IMR-90 (cell line): ENCODE measurements around the gene ARMC5. TPM values are rescaled to one million over a fixed set of nuclear protein-coding genes. Genes with fewer than 3 reads are reported as not detected.

Source experiments
- ATAC-seq: fragments of 200-7000 bp; cut with Tn5 transposase; 2 replicates; pipeline ENCODE4 v1.9.1; 2020; ENCODE audit warnings: low read depth, mild to moderate bottlenecking, moderate library complexity
- BruUV-seq: library from RNA; stranded (reverse); fragments of 400-500 nt; replicated peaks from 2 replicates; lab custom pipeline; 2021; lab: Mats Ljungman, UMichigan
- CTCF ChIA-PET: fragments of 300-600 bp; formaldehyde crosslinking; extraction: SDS; loops from one replicate; lab custom pipeline; 2021; ENCODE audit warnings: antibody characterized with exemption; lab: Yijun Ruan, JAX
- POLR2A ChIA-PET: fragments of 300-600 bp; sonication (Branson Sonifier 250); formaldehyde crosslinking; loops from one replicate; lab custom pipeline; 2022; ENCODE audit warnings: antibody characterized with exemption; ENCODE audit not compliant: unreplicated experiment; lab: Charles Lee
- DNase-seq: peaks from one replicate; pipeline ENCODE4 v3.0.0; 2013
- H2AFZ ChIP-seq: replicated peaks from 2 replicates; pipeline ENCODE3; 2013; ENCODE audit warnings: low read length, mild to moderate bottlenecking; ENCODE audit not compliant: poor library complexity
- H2AK5ac ChIP-seq: 2 replicates; pipeline ENCODE4 v1.6.1; 2013; ENCODE audit warnings: low read depth, low read length, inconsistent platforms
- H2AK9ac ChIP-seq: replicated peaks from 2 replicates; pipeline ENCODE3; 2013; ENCODE audit warnings: mild to moderate bottlenecking, low read depth, low read length, moderate library complexity; ENCODE audit not compliant: poor library complexity
- H2BK120ac ChIP-seq: 2 replicates; pipeline ENCODE4 v1.6.1; 2013; ENCODE audit warnings: low read depth, low read length, inconsistent platforms
- H2BK15ac ChIP-seq: 3 replicates; pipeline ENCODE4 v1.6.1; 2013; ENCODE audit warnings: low read depth, low read length, inconsistent platforms
- H2BK20ac ChIP-seq: 2 replicates; pipeline ENCODE4 v1.6.1; 2013; ENCODE audit warnings: low read depth, mild to moderate bottlenecking, inconsistent platforms, low read length, moderate library complexity
- H2BK5ac ChIP-seq: 2 replicates; pipeline ENCODE4 v1.6.1; 2013; ENCODE audit warnings: mild to moderate bottlenecking, low read depth, low read length, inconsistent platforms; ENCODE audit not compliant: poor library complexity, severe bottlenecking
- H3K14ac ChIP-seq: replicated peaks from 2 replicates; pipeline ENCODE4 v1.6.1; 2013; ENCODE audit warnings: low read depth, low read length, inconsistent platforms
- H3K18ac ChIP-seq: 2 replicates; pipeline ENCODE4 v1.6.1; 2013; ENCODE audit warnings: low read depth, low read length, control low read depth
- H3K23ac ChIP-seq: 2 replicates; pipeline ENCODE4 v1.6.1; 2013; ENCODE audit warnings: low read depth, low read length, inconsistent platforms
- H3K27ac ChIP-seq: 2 replicates; pipeline ENCODE4 v1.5.1; 2013; ENCODE audit warnings: mild to moderate bottlenecking, control low read depth, low read length; ENCODE audit not compliant: insufficient read depth
- H3K27me3 ChIP-seq: 2 replicates; pipeline ENCODE4 v1.6.1; 2013; ENCODE audit warnings: low read length; ENCODE audit not compliant: control insufficient read depth, insufficient read depth
- H3K36me3 ChIP-seq: 2 replicates; pipeline ENCODE4 v1.6.1; 2013; ENCODE audit warnings: low read length, mixed read lengths; ENCODE audit not compliant: control insufficient read depth, insufficient read depth
- H3K4ac ChIP-seq: 2 replicates; pipeline ENCODE4 v1.6.1; 2013; ENCODE audit warnings: low read depth, low read length, inconsistent platforms
- H3K4me1 ChIP-seq: 2 replicates; pipeline ENCODE4 v1.6.1; 2013; ENCODE audit warnings: low read length, mixed read lengths; ENCODE audit not compliant: control insufficient read depth, insufficient read depth
- H3K4me2 ChIP-seq: 2 replicates; pipeline ENCODE4 v1.6.1; 2013; ENCODE audit warnings: low read depth, mild to moderate bottlenecking, control low read depth, low read length, moderate library complexity
- H3K4me3 ChIP-seq: 2 replicates; pipeline ENCODE4 v1.5.1; 2013; ENCODE audit warnings: low read depth, mild to moderate bottlenecking, control low read depth, low read length, moderate library complexity; ENCODE audit not compliant: insufficient read depth
- H3K56ac ChIP-seq: 2 replicates; pipeline ENCODE4 v1.6.1; 2013; ENCODE audit warnings: low read length, inconsistent platforms; ENCODE audit not compliant: insufficient read depth; ENCODE audit errors: extremely low read depth
- H3K79me1 ChIP-seq, 2 experiments: 2 replicates each; pipeline ENCODE4 v1.6.1; 2013; ENCODE audit warnings: low read length in 2 of 2, inconsistent platforms in 1 of 2, low read depth in 1 of 2
- H3K9ac ChIP-seq: 2 replicates; pipeline ENCODE4 v1.6.1; 2013; ENCODE audit warnings: low read depth, low read length, control low read depth
- H3K9me1 ChIP-seq: 2 replicates; pipeline ENCODE4 v1.6.1; 2013; ENCODE audit warnings: low read length, inconsistent platforms; ENCODE audit not compliant: insufficient read depth
- H3K9me3 ChIP-seq: 2 replicates; pipeline ENCODE4 v1.6.1; 2013; ENCODE audit warnings: low read length; ENCODE audit not compliant: control insufficient read depth, insufficient read depth
- H4K20me1 ChIP-seq: 2 replicates; pipeline ENCODE4 v1.6.1; 2013; ENCODE audit warnings: low read length, inconsistent platforms; ENCODE audit not compliant: insufficient read depth
- H4K5ac ChIP-seq: 2 replicates; pipeline ENCODE4 v1.6.1; 2013; ENCODE audit warnings: mild to moderate bottlenecking, low read depth, low read length, control low read depth
- H4K8ac ChIP-seq, 2 experiments: 2 replicates each; pipeline ENCODE4 v1.6.1; 2013; ENCODE audit warnings: low read depth in 2 of 2, low read length in 2 of 2, control low read depth in 1 of 2, inconsistent platforms in 1 of 2
- H4K91ac ChIP-seq: 2 replicates; pipeline ENCODE4 v1.6.1; 2013; ENCODE audit warnings: low read depth, low read length, inconsistent platforms; ENCODE audit not compliant: insufficient read depth
- BHLHE40 ChIP-seq: fragments of 150-350 bp; IDR thresholded peaks from 2 replicates; pipeline ENCODE4 v1.6.1; 2016; ENCODE audit warnings: mild to moderate bottlenecking, low read depth, low read length
- CEBPB ChIP-seq: IDR thresholded peaks from 2 replicates; pipeline ENCODE4 v1.6.1; 2012; ENCODE audit warnings: low read depth, low read length, improper control_type of control experiment
- CHD1 ChIP-seq: IDR thresholded peaks from 2 replicates; pipeline ENCODE4 v1.6.1; 2012; ENCODE audit warnings: low read depth, low read length, improper control_type of control experiment
- FOS ChIP-seq: fragments of 150-350 bp; IDR thresholded peaks from 2 replicates; pipeline ENCODE4 v1.6.1; 2016; ENCODE audit warnings: low read depth, low read length
- MAFK ChIP-seq: IDR thresholded peaks from 2 replicates; pipeline ENCODE4 v1.6.1; 2012; ENCODE audit warnings: low read depth, low read length, improper control_type of control experiment
- MAZ ChIP-seq: IDR thresholded peaks from 2 replicates; pipeline ENCODE4 v1.6.1; 2012; ENCODE audit warnings: low read depth, mild to moderate bottlenecking, low read length, improper control_type of control experiment, moderate library complexity, borderline replicate concordance
- MXI1 ChIP-seq: IDR thresholded peaks from 2 replicates; pipeline ENCODE4 v1.6.1; 2012; ENCODE audit warnings: low read depth, mild to moderate bottlenecking, low read length, moderate library complexity, borderline replicate concordance
- NFE2L2 ChIP-seq: fragments of 150-350 bp; IDR thresholded peaks from 2 replicates; pipeline ENCODE4 v1.6.1; 2016; ENCODE audit warnings: low read depth, mild to moderate bottlenecking, low read length
- POLR2A ChIP-seq: IDR thresholded peaks from 2 replicates; pipeline ENCODE4 v1.6.1; 2012; ENCODE audit warnings: mild to moderate bottlenecking, low read depth, low read length
- RAD21 ChIP-seq: IDR thresholded peaks from 2 replicates; pipeline ENCODE4 v1.6.1; 2012; ENCODE audit warnings: low read length, improper control_type of control experiment
- RCOR1 ChIP-seq: IDR thresholded peaks from 2 replicates; pipeline ENCODE4 v1.6.1; 2012; ENCODE audit warnings: mild to moderate bottlenecking, low read length, improper control_type of control experiment; ENCODE audit not compliant: insufficient replicate concordance
- RFX5 ChIP-seq: IDR thresholded peaks from 2 replicates; pipeline ENCODE4 v1.8.0; 2012; ENCODE audit warnings: low read depth, mild to moderate bottlenecking, low read length, moderate library complexity
- SMC3 ChIP-seq: fragments of 150-350 bp; IDR thresholded peaks from 2 replicates; pipeline ENCODE4 v1.6.1; 2016; ENCODE audit warnings: low read depth, mild to moderate bottlenecking, antibody characterized with exemption, low read length, moderate library complexity
- WGBS, 2 experiments: methylation state at CpG; one replicate each; pipeline versions ENCODE4 v1.1.5 to v1.1.7; 2013; ENCODE audit warnings: missing lambda C conversion rate in 2 of 2; ENCODE audit not compliant: insufficient read length in 1 of 2; ENCODE audit errors: extremely low coverage in 2 of 2; 5-methylcytosine and 5-hydroxymethylcytosine counted together
- dilution Hi-C: fragments of 300-500 bp; cut with HindIII; formaldehyde crosslinking; loops from one replicate; pipeline ENCODE4 v1.14.3; 2018; ENCODE audit warnings: low sequenced_read_pairs; ENCODE audit not compliant: unreplicated experiment
- in situ Hi-C: fragments of 300-500 bp; cut with MboI; formaldehyde crosslinking; loops from 3 replicates; pipeline ENCODE4 v1.14.3; 2019; ENCODE audit warnings: low sequenced_read_pairs, inconsistent platforms, mixed read lengths
- intact Hi-C: fragments of 100-400 bp; cut with micrococcal nuclease; formaldehyde crosslinking; loops from 2 replicates; pipeline ENCODE4 v1.10.0; 2022
- polyA plus RNA-seq, 3 experiments: library from polyadenylated mRNA; depleted of rRNA; stranded (reverse); fragments of >200 nt; gene quantifications; 2 replicates each; pipeline ENCODE4 v1.2.3, GENCODE V29; 2012; ENCODE audit warnings: low replicate concordance in 1 of 3
- total RNA-seq: library from RNA; depleted of rRNA; stranded (reverse); fragments of >200 nt; gene quantifications from 2 replicates; pipeline ENCODE4 v1.2.3, GENCODE V29; 2012
- TF ChIP-seq, protein P1 (sequence below): conservative IDR thresholded peaks from 2 replicates; pipeline ENCODE4 v1.5.1; 2012; ENCODE audit warnings: mild to moderate bottlenecking, low read depth, low read length, improper control_type of control experiment
- TF ChIP-seq, protein P2 (sequence below): fragments of 150-350 bp; IDR thresholded peaks from 2 replicates; pipeline ENCODE4 v1.6.1; 2016; ENCODE audit warnings: low read depth, mild to moderate bottlenecking, low read length, moderate library complexity, borderline replicate concordance
- TF ChIP-seq, protein P3 (sequence below): fragments of 150-350 bp; IDR thresholded peaks from 2 replicates; pipeline ENCODE4 v1.6.1; 2017; ENCODE audit warnings: mild to moderate bottlenecking, antibody characterized with exemption, low read length, low read depth

Gene ARMC5
- total and polyA plus RNA-seq, 2 of the 4 experiments (the other 2 are of a cell fraction), result 2.3 to 7.5 TPM

DNA sequence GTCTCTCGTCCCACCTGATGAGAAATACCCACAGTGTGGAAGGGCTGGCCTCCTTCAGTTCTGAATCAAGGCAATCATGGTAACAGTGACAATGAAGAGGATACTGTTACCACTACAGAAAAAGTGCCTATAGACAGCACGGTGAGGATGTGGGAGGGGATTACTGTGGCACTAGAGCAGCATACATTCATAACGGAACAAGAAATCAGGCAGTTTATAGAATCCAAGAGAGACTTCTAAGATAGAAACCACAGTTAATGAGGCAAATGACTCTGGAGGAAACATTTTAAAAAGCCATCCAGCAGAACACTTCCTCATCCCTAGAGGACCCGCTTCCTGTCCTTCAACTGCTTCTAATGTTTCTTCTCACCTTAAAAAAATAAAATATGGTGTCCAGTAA, 46.2 kb downstream of the ARMC5 start:
- H4K20me1 ChIP-seq, result peaks cover 7% of the 10 kb centered on the region; the same call in 1 of the 2 replicates
- H3K79me1 ChIP-seq, result peaks cover 22 to 77% of the 10 kb centered on the region in 2 experiments
- H4K91ac ChIP-seq, result no peak overlapping the region
- no peaks in the 10 kb centered on the region for H3K9me3 ChIP-seq
- DNase-seq, result no peak
- no peak overlapping the region for H3K18ac ChIP-seq
- no peak overlapping the region for H2BK120ac ChIP-seq
- H2AK9ac ChIP-seq, result no peak overlapping the region
- POLR2A ChIA-PET, result interaction anchor here (0.6 kb wide), 1 partner anchor 354 kb away, joined by 4 read pairs; no protein-coding TSS in a partner anchor
- intact Hi-C loops, result loop anchor here (10.0 kb wide), 1 partner anchor 61 kb away; the partner anchor contains the start of gene ZNF843
- no peak overlapping the region for H4K8ac ChIP-seq
- CTCF ChIA-PET, result no interaction called here
- no peak overlapping the region for H3K9ac ChIP-seq
- H3K27ac ChIP-seq, result no peak overlapping the region
- peaks cover 18% of the 10 kb centered on the region for H3K9me1 ChIP-seq
- no peak for ATAC-seq
- peaks cover 16% of the 10 kb centered on the region for H3K36me3 ChIP-seq
- in situ Hi-C loops, result loop anchor here (5.0 to 25.0 kb wide), 3 partner anchors 61 to 372 kb away; partner anchors contain the start of gene ZNF843
- WGBS, 2 experiments, result no CpG with 5 or more reads among the region's 4 CpGs
- H2AK5ac ChIP-seq, result no peak overlapping the region
- dilution Hi-C loops, result no loop called here
- no peak for TF ChIP-seq MAZ
- TF ChIP-seq, protein P1, sequence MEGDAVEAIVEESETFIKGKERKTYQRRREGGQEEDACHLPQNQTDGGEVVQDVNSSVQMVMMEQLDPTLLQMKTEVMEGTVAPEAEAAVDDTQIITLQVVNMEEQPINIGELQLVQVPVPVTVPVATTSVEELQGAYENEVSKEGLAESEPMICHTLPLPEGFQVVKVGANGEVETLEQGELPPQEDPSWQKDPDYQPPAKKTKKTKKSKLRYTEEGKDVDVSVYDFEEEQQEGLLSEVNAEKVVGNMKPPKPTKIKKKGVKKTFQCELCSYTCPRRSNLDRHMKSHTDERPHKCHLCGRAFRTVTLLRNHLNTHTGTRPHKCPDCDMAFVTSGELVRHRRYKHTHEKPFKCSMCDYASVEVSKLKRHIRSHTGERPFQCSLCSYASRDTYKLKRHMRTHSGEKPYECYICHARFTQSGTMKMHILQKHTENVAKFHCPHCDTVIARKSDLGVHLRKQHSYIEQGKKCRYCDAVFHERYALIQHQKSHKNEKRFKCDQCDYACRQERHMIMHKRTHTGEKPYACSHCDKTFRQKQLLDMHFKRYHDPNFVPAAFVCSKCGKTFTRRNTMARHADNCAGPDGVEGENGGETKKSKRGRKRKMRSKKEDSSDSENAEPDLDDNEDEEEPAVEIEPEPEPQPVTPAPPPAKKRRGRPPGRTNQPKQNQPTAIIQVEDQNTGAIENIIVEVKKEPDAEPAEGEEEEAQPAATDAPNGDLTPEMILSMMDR, result no peak
- no peak for TF ChIP-seq RCOR1
- TF ChIP-seq MXI1, result no peak
- TF ChIP-seq, protein P2, sequence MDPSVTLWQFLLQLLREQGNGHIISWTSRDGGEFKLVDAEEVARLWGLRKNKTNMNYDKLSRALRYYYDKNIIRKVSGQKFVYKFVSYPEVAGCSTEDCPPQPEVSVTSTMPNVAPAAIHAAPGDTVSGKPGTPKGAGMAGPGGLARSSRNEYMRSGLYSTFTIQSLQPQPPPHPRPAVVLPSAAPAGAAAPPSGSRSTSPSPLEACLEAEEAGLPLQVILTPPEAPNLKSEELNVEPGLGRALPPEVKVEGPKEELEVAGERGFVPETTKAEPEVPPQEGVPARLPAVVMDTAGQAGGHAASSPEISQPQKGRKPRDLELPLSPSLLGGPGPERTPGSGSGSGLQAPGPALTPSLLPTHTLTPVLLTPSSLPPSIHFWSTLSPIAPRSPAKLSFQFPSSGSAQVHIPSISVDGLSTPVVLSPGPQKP, result no peak
- no peak for TF ChIP-seq MAFK
- no peak for TF ChIP-seq BHLHE40
- TF ChIP-seq, protein P3, sequence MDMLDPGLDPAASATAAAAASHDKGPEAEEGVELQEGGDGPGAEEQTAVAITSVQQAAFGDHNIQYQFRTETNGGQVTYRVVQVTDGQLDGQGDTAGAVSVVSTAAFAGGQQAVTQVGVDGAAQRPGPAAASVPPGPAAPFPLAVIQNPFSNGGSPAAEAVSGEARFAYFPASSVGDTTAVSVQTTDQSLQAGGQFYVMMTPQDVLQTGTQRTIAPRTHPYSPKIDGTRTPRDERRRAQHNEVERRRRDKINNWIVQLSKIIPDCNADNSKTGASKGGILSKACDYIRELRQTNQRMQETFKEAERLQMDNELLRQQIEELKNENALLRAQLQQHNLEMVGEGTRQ, result no peak
- no peak for TF ChIP-seq POLR2A
- TF ChIP-seq CEBPB, result no peak
- TF ChIP-seq NFE2L2, result no peak
- TF ChIP-seq FOS, result no peak
- no peak for TF ChIP-seq RAD21
- no peak for TF ChIP-seq SMC3
- no peak for TF ChIP-seq RFX5
- TF ChIP-seq CHD1, result no peak
- no peak overlapping the region for H2BK5ac ChIP-seq
- no peak overlapping the region for H2BK20ac ChIP-seq
- no peak overlapping the region for H3K4me3 ChIP-seq
- BruUV-seq, result no TSS peak
- H2AFZ ChIP-seq, result no peak overlapping the region
- H3K4me2 ChIP-seq, result no peak overlapping the region
- H4K5ac ChIP-seq, result no peak overlapping the region
- no peaks in the 10 kb centered on the region for H3K27me3 ChIP-seq
- peaks cover 9% of the 10 kb centered on the region for H3K4me1 ChIP-seq
- H3K14ac ChIP-seq, result no peak overlapping the region
- no peak overlapping the region for H2BK15ac ChIP-seq
- no peak overlapping the region for H3K23ac ChIP-seq
- no peak overlapping the region for H3K56ac ChIP-seq
- H3K4ac ChIP-seq, result no peak overlapping the region
